NK-92 (cell line): Measurements from ENCODE around the gene VIM.
"Not testable (repeated sequence)": the region's sequence is repeated elsewhere in the genome, so short reads cannot be mapped to it uniquely, and the experiment has no call there.

ENCODE experiments used
- DNase-seq: peaks from one replicate; lab custom pipeline; 2025; ENCODE audit not compliant: unreplicated experiment; lab: John Stamatoyannopoulos, UW

VIM gene

DNA sequence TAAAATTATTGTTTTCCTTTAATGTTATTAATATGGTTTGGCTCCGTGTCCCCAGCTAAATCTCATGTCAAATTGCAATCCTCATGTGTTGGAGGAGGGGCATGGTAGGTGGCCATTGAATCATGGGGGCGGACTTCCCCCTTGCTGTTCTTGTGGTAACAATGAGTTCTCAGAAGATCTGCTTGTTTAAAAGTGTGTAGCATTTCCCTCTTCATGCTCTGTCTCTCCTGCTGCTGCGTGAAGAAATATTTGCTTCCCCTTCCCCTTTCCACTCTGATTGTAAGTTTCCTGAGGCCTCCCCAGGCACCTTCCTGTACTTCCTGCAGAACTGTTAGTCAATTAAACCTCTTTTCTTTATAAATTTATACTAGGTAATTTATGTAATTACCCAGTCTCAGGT, 27.5 kb downstream of the VIM start:
- no peak for DNase-seq

DNA sequence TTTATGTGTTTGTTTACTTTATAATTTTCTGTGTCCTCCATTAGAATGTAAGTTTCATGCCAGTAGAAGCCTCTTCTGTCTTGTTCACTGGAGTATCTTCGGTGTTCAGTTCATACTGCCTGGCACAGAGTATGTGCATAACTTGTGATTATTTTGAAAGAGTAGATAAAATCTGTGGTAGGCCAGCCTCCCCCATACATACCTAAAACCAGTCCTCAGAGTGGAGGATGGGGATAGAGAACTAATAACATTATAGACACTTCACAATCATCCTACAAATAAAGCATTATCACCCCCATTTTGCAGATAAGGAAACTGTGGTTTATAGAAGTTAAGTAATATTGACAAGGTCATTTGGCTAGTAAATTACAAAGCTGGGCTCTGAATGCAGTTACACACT, 28.0 kb downstream of the VIM start:
- DNase-seq, result no peak

DNA sequence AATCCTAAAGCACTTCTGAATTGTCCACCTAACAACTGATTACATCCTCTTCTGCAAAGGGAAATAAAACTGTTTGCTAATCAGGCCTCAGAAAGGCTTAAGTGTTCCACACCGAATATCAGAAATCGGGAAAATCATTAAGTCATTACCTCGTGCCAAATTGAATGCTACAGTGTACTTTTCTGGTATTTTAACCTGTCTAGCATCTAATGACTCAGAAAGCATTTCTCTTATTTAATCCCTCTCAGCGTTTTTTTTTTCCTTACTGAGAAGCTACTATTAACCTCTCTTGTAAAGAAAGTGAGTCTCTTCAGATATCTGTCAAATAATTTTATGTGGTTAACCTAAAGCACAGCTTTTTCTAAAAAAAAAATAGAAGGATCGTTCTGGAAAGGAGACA, 28.6 kb downstream of the VIM start:
- no peak for DNase-seq

DNA sequence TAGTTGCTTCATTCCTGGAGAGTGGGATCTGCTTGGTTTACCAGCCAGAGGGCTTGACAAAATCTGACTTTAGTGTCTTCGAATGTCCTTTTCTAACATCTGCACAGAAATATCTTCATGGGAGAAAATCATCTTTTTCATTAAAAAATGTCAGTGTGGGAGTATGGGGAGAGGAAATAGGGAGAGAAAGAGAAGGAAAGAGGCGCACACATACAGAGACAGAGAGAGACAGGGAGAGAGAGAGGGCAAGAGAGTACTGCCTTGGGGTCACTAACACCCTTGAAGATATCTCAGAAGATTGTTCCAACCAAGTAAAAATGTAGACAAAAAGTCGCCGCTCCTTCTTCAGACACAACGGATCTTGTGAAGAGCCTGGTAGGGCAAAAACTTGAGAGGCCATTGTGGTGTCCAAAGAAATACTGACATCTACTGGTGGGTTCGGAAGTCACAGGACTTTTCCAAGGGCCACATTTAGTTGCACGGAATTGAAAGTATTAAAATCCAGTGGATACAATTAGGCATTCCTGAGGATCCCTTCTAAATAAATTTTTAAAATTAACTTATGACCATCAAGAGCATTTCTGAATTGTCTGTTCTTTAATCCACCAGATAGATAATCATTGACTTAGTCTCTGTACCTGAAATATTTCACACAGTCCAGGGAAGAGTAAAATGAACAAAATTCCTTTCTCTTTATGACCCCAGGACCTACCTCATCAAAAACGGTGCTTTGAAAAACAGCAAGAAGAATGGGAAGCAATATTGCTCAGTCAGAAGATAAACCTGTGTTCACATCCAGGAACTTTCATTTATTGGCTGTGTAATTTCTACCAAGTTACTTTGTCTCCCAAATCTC, 29.7 kb downstream of the VIM start:
- no peak for DNase-seq

DNA sequence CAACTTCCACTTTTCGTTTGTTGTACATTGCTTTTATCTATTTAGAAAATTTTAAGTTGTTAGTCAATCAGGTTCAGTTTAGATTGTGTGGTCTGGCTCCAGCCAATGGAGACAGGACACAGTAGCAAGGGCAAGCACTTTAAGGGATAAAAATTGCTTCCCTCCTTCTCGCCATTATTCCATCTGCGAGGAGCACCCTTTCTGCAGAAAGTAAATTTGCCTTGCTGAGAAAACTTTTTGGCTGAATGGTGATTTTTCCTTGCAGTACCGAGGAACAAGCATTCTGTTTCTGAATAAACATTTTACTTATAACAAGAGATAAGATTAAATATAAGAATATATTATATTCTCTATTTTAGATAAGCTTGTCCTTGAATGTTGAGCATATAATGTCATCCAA, 34.5 kb downstream of the VIM start:
- DNase-seq, result no peak

DNA sequence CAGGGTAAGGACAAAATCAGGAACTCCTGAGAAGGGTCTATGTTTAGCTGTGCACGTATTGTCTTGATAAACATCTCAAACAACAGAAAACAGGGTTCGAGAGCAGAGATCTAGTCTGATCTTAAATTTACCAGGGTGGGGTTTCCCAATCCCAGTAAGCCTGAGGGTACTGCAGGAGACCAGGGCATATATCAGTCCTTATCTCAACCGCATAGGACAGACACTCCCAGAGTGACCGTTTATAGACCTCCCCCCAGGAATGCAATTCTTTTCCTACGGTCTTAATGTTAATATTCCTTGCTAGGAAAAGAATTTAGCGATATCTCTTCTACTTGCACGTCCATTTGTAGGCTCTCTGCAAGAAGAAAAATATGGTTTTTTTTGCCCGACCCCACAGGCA, 35.5 kb downstream of the VIM start:
- DNase-seq, result no peak

DNA sequence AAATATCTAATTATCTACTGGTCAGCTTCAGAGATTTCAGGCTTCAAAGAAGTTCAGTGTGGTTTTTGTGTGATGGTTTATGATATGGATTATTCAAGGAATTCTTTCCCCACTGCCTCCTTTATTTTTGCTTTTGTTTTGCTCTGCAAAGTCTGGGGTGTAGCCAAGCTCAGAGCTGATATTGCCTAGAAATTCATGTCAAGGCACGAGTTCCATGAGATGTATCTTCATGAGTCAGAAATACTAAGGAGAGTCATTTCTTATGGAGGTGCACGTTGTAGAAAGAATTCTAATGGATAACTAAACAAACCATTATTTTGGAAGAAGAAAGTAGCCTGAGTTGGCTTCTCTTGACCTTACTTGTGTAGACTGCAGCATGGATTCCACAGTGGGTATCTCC, 37.4 kb downstream of the VIM start:
- DNase-seq, result no peak

DNA sequence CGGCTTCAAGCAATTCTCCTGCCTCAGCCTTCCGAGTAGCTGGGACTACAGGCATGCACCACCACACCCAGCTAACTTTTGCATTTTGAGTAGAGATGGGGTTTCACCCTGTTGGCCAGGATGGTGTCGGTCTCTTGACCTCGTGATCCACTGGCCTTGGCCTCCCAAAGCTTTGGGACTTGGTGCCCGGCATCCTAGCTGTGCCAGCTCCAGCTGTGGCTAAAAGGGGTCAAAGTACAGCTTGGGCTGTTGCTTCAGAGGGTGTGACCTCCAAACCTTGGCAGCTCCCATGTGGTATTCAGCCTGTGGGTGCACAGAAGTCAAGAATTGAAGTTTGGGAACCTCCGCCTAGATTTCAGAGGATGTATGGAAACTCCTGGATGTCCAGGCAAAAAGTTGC, 38.5 kb downstream of the VIM start:
- not testable (repeated sequence) for DNase-seq

DNA sequence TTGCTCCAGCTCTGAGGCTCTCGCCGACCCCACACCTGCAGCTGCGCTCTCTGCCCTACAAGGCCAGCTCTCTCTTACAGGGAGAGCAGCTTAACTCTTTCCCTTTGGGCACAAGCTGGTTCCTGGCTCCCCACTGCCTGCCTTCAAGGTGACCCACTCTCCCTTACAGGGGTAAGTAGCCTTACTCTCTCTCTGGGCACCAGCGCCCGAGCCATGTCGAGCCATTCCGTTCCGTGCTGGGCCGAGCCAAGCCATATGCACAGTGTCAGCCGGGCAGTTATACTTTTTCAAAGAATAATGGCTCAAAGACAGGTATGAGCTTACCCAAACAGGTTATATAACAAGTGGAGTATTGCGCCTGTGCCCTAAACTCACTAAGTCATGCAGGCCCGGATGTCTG, 44.6 kb downstream of the VIM start:
- no peak for DNase-seq

DNA sequence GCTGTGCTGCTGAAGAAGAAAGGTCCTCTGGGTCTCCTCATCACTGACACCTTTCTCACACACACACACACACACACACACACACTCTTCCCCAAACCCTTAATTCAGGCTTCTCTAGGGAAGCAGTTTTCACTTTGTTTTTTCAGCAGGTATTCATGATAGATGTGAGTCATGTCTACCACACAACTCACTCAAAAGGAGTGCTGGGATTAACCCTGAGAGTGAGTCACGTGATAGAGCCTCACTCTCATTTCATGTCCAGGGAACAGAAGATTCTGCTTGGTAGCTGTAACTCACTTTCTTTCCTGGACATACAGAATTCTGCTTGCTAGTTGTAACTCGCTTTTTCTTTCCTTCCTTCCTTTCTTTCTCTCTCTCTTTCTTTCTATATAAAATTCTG, 45.4 kb downstream of the VIM start:
- DNase-seq, result no peak

DNA sequence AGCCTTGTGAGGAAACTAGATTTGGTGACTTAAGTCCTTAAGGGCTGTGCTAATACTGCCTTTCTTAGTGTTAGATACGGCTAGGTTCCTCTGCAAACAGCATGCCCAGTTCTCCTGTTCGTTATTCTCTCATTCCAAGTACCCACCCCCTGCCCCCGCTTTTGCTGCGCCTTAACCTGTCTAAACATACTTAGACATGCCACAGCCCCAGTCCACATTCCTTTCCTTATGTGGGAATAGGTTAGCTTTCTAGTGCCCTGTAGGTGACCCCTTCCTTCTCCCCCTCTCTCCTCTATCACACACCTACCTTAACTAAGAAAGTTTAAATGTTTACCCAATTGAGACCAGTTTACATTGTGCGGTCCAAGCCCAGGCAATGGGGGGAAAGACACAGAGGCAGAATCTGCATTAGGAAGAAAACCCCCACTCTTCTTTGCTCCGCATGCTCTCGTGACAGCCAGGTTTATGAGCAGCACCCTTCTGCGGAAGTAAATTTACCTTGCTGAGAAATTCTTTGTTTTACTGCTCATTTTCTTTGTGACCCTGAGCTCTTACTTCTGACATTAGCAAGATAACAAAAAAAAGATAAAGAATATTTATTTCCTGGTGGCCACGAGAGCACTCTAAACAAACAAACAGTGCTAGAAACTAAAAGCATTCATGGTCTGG, 48.8 kb downstream of the VIM start:
- DNase-seq, result no peak

DNA sequence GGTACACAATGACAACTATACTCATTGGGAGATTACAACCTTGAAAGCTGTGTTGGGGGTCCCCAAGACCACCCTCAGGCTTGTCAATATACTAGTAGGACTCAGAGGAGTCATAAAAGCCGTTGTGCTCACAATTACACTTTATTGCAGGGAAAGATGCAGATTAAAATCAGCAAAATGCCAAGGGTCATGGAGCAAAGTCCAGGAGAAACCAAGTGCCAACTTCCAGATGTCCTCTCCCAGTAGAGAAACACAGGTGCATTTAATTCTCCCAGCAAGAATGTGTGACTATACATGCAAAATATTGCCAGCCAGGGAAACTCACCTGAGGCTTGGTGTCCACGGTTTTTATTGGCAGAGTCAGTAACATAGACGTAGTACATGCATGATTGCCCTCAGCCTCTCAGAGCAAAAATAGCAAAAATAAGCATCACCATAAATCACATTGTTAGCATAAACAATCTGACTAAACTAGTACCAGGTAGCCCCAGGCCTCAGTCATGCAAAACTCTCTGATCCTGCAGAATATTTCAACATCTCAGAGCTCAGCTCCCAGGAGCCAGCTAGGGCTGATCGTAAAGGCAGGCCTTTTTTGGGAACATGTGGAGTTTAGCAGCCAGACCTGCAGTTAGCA, 50.7 kb downstream of the VIM start:
- DNase-seq, result no peak

DNA sequence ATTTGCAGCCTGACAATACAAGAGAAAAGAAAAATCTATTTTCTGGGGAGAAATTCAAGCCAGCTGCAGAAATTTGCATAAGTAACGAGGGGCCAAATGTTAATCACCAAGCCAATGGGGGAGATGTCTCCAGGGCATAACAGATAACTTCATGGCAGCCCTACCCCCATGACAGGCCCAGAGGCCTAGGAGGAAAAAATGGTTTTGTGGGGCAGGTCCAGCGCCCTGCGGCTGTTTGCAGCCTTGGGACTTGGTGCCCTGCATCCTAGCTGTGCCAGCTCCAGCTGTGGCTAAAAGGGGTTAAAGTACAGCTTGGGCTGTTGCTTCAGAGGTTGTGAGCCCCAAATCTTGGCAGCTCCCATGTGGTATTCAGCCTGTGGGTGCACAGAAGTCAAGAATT, 54.3 kb downstream of the VIM start:
- DNase-seq, result no peak

DNA sequence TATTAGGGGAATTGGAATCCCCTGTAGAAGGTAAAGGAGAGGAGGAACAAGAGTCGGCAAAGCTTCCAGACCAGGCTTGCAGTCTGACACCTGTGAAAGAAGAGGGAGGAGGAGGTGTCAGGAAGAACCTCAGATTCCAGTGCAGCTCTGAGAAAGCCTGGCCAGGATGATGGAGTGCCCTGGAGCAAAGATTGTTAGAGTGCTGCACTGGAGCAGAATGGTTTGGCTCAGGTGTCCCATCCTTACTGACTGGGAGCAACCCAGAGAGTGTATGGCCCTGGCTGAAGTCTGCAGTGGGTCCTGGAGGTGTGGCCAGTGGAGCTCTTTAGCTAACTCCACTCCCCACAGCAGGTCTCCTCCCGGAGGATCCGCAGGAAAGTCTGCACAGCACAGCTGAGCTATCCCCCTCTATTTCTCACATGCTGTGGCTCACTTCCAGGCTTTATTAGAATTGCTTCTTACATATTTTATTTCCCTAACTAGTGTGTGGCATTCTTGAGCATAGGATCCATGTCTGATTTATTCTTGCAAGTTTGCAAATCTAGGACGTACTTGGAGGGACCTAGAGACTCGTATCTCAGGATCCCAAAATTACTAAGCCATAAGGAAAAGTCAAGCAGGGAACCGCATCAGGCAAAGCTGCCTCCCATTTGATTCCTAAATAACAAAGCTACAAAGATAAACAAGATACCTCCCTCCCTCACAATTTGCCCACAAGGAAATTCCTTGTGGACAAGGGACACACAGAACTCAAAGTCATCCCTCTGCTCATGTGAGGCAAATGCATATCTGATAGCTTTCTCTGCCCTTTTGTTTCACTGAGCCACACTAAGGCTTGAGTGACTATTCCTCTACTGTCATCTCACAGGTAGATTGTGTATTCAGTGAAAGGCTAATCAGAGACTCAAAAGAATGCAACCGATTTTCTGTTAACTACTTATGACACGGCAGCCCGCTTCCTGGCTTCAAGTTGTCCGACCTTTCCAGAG, 58.8 kb downstream of the VIM start:
- DNase-seq, result no peak
